GM18909 (cell line): ENCODE measurements around the gene SPAG7.

Experiments
- ATAC-seq: cut with Tn5 transposase; IDR thresholded peaks from one replicate; pipeline ENCODE4 v1.9.1; 2021; ENCODE audit warnings: mild to moderate bottlenecking; ENCODE audit not compliant: unreplicated experiment, poor library complexity

The SPAG7 gene

DNA sequence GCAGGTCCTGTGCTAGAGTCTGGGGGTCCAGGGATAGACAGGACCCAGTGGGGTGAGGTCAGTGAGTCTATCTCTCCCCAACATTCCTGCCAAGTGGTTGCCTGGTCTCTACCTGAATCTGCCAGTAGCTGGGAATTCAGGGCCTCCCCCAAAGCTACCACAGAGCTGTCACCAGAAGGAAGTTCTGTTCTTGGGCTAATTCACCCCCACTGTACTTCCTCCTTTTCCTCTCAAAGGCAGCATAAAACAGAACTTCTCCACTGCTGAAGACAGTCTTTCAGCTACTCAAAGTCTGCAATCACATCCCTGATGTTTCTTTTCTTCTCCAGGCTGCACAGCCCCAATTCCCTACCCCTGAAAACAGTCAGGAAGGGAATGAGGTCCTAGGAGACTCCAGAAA, 11.1 kb upstream of the SPAG7 start:
- ATAC-seq = no peak

DNA sequence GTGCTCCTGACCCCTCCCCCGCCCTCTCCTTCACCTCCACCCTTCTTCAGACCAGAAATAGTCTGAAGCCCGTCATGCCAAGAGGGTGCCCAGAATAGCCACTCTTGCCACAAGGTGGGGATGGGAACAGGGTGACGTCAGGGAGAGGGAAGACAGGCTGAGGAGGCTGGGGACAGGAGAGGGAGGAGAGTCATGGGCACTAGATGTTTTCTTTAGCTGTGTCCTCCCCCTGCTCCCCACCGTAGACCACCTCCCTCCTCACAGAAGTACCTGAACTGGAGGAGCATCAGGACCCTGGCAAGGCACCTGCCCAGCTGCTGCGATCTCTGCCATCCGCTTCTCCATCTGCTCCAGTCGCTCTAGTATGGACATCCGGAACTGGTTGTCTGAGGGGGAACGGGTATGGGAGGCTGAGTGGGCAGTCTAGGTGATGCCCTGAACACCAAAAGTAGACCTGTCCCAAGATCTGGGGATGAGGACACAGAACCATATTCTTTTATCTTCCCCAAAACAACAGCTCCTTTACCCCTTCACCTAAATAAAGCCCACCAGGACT, 6.6 kb upstream of the SPAG7 start:
- ATAC-seq = no peak

- no peak for ATAC-seq
Measured at GRCh38 chr17:4973256-4974114, 5.9 kb upstream of the SPAG7 start.

DNA sequence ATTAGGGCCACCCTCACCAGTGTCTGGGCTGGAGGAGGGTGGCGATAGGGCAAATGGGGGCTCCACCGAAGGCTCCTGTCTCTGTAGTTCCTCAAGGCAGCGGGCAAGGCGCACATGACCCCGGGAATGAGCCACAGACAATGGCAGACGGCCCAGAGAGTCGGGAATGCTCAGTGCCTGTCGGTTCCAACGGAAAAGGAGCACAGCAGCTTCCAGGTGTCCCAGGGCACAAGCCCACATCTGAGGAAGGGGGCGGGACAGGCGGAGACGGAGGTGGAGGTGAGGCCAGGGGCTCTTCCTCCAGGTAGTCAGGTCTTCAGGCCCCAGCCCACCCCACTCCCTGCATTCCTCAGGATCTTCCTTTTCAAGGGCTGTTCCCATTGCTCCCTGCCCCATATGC, 5.1 kb upstream of the SPAG7 start:
- ATAC-seq = no peak

DNA sequence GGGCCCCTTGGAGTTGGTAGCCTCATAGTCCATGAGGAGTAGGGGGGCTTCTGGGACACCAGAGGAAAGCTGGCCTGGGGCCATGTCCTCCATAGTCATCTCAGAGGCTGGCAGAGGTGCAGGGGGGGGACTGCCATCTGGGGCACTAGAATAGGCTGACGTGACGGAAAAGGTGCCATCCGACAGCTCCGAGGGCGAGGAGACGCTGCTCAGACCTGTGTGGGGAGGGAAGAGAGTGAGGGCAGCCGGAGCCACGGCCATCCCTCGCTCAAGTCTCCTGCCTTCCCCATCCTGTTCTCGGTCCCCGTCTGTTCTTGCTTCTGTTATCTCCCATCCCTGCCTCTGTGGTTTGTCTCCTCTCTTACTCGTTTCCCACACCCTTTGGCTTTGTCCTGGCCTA, 4.7 kb upstream of the SPAG7 start:
- no peak for ATAC-seq

DNA sequence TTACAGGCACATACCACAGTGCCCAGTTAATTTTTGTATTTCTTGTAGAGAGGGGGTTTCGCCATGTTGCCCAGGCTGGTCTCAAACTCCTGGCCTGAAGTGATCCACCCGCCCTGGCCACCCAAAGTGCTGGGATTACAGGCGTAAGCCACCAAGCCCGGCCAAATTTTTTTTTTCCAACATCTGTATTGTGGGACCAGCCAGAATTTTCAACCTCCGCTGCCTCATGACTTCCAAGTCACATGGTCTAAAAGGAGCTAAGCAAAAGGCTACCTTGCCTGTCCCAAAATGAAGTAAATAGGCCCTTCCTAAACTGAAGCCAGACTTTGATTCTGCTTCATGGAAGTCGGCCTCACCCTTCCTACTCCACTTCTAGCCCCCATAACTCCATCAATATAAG, 4.2 kb upstream of the SPAG7 start:
- ATAC-seq = no peak

- no peak for ATAC-seq
Measured at GRCh38 chr17:4970273-4970672, 2.7 kb upstream of the SPAG7 start.

DNA sequence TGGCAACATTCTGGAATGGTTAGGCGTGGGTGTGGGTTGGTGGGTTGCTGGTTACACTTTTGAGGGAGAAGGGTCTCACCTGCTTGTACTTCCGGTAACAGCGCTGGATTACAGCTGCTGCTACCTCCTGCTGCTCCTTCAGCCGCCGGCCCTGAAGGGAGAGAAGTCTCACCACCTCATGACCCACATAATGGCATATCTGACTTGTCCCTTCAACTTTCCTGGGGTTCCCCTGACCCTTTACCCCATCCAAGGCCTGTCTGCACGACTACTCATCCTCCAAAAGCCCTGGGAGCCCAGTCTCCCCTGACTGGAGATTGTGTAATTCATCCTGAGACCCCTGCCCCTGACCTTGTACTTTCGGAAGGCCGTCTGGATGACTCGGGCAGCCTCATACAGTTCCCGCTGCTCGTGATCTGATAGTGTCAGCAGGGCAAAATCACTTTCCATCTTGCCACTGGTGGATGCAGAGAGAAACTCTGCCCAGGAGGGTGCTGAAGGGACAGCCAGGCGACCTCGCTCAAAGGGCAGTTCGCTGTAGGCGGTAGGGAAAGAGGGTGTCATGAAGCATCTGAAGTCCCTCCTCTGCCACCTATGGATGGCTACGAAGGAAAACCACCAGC, 2.0 kb upstream of the SPAG7 start:
- no peak for ATAC-seq

GRCh38 chr17:4969047-4969550, 1.5 kb upstream of the SPAG7 start:
- no peak for ATAC-seq

- ATAC-seq = no peak
Measured at GRCh38 chr17:4968486-4969046, 949 bp upstream of the SPAG7 start.

DNA sequence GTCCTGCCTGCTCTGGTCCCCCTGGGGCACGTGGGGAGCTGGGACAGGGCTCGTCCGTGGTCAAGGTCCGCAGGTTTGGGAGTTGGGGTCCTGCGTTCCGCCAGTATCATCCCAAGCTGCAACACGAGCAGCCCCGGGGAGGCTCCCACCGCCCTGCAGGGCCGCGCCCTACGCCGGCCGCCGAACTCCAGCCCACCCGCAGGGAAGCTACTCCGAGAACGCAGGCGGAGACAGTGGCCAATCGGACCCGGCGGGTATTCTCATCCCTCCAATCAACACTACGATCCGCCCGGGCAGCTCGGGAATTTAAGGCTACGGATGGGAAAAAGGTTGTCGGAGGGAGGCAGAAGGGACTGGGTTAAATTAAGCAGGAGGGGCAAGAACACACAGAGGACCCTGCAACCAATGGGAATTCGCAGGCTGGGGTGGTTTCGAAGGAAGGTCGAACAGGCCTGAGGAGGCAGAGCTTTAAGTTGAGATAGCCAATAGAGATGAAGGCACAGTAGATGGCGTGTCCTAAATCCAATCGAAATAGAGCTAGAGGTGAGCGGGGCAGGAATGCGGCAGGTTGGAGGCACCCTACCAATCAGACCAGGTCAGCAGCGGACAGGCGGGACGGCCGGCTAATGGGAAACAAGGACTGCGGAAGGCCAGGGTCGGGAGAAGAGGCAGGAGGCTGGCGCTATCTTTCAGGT, 626 bp downstream of the SPAG7 start:
- peak; percentile 83 for ATAC-seq

DNA sequence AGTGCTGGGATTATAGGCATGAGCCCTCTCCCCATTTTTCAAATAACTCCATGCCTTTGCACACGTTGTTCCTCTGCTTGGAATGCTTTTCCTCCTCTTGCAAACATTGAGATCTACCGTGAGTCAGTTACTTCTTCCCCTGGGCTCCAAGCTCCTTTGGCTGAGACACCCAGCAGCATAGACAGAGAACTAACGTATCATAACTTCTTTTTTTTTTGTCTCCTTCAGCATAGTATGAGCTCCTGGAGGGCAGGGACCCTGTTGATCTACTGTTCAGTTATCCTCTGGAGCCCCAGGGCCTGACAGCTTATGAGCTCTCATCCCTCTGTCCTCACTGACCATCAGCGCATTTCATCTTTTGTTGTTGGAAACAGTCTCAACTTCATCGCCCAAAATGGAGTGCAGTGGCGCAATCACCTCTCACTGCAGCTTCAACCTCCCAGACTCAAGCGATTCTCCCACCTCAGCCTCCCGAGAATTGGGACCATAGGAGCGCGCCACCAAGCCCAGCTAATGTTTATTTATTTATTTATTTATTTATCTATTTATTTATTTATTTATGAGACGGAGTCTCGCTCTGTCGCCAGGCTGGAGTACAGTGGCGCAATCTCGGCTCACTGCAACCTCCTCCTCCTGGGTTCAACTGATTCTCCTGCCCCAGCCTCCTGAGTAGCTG, 2.2 kb downstream of the SPAG7 start:
- no peak for ATAC-seq

- no peak for ATAC-seq
Measured at GRCh38 chr17:4960279-4960922, 7.2 kb downstream of the SPAG7 start.

GRCh38 chr17:4959261-4959965, 8.2 kb downstream of the SPAG7 start:
- no peak for ATAC-seq

DNA sequence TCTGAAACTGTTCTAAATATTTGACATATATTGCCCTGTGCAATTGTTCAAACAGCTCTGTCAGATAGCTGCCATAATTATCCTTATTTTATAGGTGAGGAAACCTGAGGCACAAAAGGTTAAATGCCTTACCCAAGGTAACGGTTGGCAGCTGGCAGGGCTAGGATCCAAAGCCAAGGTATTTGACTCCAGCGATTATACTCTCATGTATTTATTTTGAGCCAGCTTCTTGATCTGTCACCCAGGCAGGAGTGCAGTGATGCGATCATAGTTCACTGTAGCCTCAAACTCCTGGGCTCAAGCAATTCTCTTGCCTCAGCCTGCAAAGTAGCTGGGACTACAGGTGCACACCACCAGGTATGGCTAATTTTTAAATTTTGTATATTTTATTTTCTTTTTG, 9.5 kb downstream of the SPAG7 start:
- ATAC-seq = no peak

GRCh38 chr17:4956493-4957061, 11.0 kb downstream of the SPAG7 start:
- ATAC-seq = no peak

- no peak for ATAC-seq
Measured at GRCh38 chr17:4955091-4955490, 12.5 kb downstream of the SPAG7 start.

DNA sequence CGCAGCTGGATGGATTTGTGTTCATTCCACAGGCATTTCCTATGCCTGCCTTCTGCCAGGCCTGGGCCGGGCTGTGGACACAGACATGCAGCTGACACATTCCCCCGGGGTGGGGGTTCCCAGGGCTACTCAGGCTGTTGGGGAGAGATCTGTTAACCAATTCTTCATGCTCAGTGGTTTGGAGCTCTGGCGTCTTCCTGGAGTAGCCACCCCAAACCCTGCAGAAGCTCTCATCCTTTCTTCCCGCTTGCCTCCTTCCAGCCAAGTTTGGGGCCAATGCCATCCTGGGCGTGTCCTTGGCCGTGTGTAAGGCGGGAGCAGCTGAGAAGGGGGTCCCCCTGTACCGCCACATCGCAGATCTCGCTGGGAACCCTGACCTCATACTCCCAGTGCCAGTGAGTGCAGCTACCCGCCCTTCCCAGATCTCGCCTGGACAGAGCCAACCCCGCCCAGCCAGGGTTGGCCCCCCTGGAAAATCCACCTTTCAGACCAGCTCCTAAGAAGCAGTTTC, 14.1 kb downstream of the SPAG7 start:
- no peak for ATAC-seq
